HL-60 (cell line): ENCODE results near the gene IL1B.
"Not testable (repeated sequence)": the region's sequence is repeated elsewhere in the genome, so short reads cannot be mapped to it uniquely, and the experiment has no call there.

Experiments used
- TF ChIP-seq, protein P1 (sequence below): IDR thresholded peaks from one replicate; pipeline ENCODE4 v1.5.1; 2011; ENCODE audit warnings: low read length, control low read depth, inconsistent platforms; ENCODE audit not compliant: insufficient read depth
- TF ChIP-seq, protein P2 (sequence below): IDR thresholded peaks from 2 replicates; pipeline ENCODE4 v1.6.1; 2012; ENCODE audit warnings: low read depth; ENCODE audit not compliant: insufficient replicate concordance

DNA sequence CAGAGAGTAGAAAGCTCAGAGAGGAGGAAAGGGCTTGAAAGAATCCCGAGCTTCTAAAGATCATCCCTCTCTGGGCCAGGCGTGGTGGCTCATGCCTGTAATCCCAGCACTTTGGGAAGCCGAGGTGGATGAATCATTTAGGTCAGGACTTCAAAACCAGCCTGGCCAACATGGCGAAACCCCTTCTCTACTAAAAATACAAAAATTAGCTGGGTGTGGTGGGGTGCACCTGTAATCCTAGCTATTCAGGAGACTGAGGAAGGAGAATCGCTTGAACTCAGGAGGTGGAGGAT, 3.0 kb downstream of the IL1B start:
- TF ChIP-seq, protein P1, sequence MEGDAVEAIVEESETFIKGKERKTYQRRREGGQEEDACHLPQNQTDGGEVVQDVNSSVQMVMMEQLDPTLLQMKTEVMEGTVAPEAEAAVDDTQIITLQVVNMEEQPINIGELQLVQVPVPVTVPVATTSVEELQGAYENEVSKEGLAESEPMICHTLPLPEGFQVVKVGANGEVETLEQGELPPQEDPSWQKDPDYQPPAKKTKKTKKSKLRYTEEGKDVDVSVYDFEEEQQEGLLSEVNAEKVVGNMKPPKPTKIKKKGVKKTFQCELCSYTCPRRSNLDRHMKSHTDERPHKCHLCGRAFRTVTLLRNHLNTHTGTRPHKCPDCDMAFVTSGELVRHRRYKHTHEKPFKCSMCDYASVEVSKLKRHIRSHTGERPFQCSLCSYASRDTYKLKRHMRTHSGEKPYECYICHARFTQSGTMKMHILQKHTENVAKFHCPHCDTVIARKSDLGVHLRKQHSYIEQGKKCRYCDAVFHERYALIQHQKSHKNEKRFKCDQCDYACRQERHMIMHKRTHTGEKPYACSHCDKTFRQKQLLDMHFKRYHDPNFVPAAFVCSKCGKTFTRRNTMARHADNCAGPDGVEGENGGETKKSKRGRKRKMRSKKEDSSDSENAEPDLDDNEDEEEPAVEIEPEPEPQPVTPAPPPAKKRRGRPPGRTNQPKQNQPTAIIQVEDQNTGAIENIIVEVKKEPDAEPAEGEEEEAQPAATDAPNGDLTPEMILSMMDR: not testable (repeated sequence)
- TF ChIP-seq, protein P2, sequence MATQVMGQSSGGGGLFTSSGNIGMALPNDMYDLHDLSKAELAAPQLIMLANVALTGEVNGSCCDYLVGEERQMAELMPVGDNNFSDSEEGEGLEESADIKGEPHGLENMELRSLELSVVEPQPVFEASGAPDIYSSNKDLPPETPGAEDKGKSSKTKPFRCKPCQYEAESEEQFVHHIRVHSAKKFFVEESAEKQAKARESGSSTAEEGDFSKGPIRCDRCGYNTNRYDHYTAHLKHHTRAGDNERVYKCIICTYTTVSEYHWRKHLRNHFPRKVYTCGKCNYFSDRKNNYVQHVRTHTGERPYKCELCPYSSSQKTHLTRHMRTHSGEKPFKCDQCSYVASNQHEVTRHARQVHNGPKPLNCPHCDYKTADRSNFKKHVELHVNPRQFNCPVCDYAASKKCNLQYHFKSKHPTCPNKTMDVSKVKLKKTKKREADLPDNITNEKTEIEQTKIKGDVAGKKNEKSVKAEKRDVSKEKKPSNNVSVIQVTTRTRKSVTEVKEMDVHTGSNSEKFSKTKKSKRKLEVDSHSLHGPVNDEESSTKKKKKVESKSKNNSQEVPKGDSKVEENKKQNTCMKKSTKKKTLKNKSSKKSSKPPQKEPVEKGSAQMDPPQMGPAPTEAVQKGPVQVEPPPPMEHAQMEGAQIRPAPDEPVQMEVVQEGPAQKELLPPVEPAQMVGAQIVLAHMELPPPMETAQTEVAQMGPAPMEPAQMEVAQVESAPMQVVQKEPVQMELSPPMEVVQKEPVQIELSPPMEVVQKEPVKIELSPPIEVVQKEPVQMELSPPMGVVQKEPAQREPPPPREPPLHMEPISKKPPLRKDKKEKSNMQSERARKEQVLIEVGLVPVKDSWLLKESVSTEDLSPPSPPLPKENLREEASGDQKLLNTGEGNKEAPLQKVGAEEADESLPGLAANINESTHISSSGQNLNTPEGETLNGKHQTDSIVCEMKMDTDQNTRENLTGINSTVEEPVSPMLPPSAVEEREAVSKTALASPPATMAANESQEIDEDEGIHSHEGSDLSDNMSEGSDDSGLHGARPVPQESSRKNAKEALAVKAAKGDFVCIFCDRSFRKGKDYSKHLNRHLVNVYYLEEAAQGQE: not testable (repeated sequence)
